Stomach smooth muscle (tissue), 2 donors: ENCODE measurements around the gene CBX6.

Experiments
- H3K27ac ChIP-seq: one replicate; pipeline ENCODE4 v1.7.0; 2013; ENCODE audit warnings: mild to moderate bottlenecking, low read length, inconsistent platforms
- H3K27me3 ChIP-seq, 2 donors: one replicate each; pipeline ENCODE4 v1.7.0; 2013; ENCODE audit warnings: low read length in 2 of 2; ENCODE audit not compliant: insufficient read depth in 2 of 2, control insufficient read depth in 1 of 2
- H3K36me3 ChIP-seq, 2 donors: one replicate each; pipeline ENCODE4 v1.7.0; 2013; ENCODE audit warnings: low read length in 2 of 2; ENCODE audit not compliant: control insufficient read depth in 2 of 2, insufficient read depth in 2 of 2
- H3K4me1 ChIP-seq: one replicate; pipeline ENCODE4 v1.7.0; 2013; ENCODE audit warnings: low read length; ENCODE audit not compliant: control insufficient read depth, insufficient read depth
- H3K4me3 ChIP-seq, 2 donors: one replicate each; pipeline ENCODE4 v1.7.0; 2013; ENCODE audit warnings: low read length in 2 of 2
- H3K9ac ChIP-seq, 2 donors: one replicate each; pipeline ENCODE4 v1.7.0; 2013; ENCODE audit warnings: low read length in 2 of 2, mild to moderate bottlenecking in 1 of 2
- H3K9me3 ChIP-seq, 2 donors: one replicate each; pipeline ENCODE4 v1.7.0; 2013; ENCODE audit warnings: low read length in 2 of 2; ENCODE audit not compliant: control insufficient read depth in 2 of 2
- donor health status: healthy.
- donor health status: Pancreatic carcinoma.

Gene CBX6

DNA sequence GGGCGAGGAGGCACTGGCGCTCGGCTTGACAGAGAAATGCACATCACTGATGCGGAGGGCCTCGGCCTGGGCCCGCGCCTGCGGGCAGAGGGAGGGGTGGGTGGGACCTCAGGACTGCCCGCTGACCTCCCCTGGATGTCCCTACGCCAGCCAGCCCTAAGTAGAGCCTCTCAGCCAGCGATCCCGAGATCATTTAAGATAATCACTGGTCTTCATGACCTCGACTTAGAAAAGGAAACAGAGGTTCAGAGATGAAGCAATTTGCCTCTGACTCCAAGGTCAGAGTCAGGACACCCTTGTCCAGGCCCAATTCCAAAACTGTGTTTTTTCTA, 4.9 kb downstream of the CBX6 start:
- Histone ChIP-seq H3K4me1 (peaks cover 87% of the 10 kb centered on the region), H3K9me3 (no peaks in the 10 kb centered on the region), H3K36me3 (peaks cover 12 to 28% of the 10 kb centered on the region in 2 donors), H3K27ac (no peak overlapping the region), H3K4me3 (no peak overlapping the region), H3K9ac (no peak overlapping the region), H3K27me3 (no peaks in the 10 kb centered on the region)

- H3K4me3 ChIP-seq = no peak overlapping the region
- peaks cover 12 to 28% of the 10 kb centered on the region in 2 donors for H3K36me3 ChIP-seq
- H3K4me1 ChIP-seq = peaks cover 91% of the 10 kb centered on the region
- no peak overlapping the region for H3K27ac ChIP-seq
- H3K9me3 ChIP-seq = no peaks in the 10 kb centered on the region
- H3K27me3 ChIP-seq = no peaks in the 10 kb centered on the region
- no peak overlapping the region for H3K9ac ChIP-seq
Measured at GRCh38 chr22:38866399-38867123, 5.5 kb downstream of the CBX6 start.

GRCh38 chr22:38866024-38866398, 6.0 kb downstream of the CBX6 start:
- no peak overlapping the region for H3K9ac ChIP-seq
- peaks cover 12 to 28% of the 10 kb centered on the region in 2 donors for H3K36me3 ChIP-seq
- H3K27ac ChIP-seq = peak overlapping the region; percentile 46
- H3K27me3 ChIP-seq = no peaks in the 10 kb centered on the region
- no peaks in the 10 kb centered on the region for H3K9me3 ChIP-seq
- H3K4me3 ChIP-seq = no peak overlapping the region
- peaks cover 93% of the 10 kb centered on the region for H3K4me1 ChIP-seq

- peak overlapping the region in 1 of 2 donors; percentile 39 for H3K9ac ChIP-seq
- peaks cover 91% of the 10 kb centered on the region for H3K4me1 ChIP-seq
- no peaks in the 10 kb centered on the region for H3K27me3 ChIP-seq
- no peaks in the 10 kb centered on the region for H3K9me3 ChIP-seq
- H3K4me3 ChIP-seq = peak overlapping the region in 1 of 2 donors; percentile 47
- peak overlapping the region; percentile 46 for H3K27ac ChIP-seq
- peaks cover 12 to 28% of the 10 kb centered on the region in 2 donors for H3K36me3 ChIP-seq
Measured at GRCh38 chr22:38865201-38866023, 6.6 kb downstream of the CBX6 start.

GRCh38 chr22:38864361-38865191, 7.4 kb downstream of the CBX6 start:
- Histone ChIP-seq H3K4me3 (peak overlapping the region in 1 of 2 donors; percentile 47), H3K36me3 (peaks cover 9 to 22% of the 10 kb centered on the region in 2 donors), H3K9me3 (no peaks in the 10 kb centered on the region), H3K4me1 (peaks cover 83% of the 10 kb centered on the region), H3K27ac (peak overlapping the region; percentile 46), H3K9ac (peak overlapping the region; percentile 21 to 39), H3K27me3 (no peaks in the 10 kb centered on the region)

DNA sequence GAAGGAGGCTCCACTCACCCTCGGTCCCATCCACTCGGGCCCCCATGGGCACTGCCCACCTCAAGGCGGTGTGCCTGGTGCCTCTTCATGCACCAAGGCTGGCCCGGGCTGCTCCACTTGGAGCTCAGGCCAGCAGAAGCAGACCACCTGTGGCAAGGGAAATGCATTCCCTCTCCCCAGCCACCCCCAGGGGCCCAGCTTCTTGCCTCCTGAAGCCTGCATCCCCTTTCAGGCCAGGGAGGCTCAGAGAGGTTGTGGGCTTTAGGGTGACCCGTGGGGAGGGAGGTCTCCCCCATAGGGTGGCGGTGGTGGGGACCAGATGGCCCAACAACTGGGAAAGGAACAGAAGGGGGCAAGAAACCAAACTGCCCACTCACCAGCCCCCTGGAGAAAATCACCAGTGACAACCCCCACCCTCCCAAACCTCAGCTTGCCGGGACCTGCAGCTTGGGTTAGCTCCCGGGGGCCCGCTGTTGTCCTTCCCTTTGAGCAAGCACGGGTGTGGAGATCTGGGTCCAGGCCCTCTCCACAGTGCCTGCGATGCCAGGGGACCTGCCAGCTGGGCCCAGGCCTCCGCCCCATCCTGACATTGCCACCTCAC, 8.4 kb downstream of the CBX6 start:
- no peak overlapping the region for H3K4me3 ChIP-seq
- H3K4me1 ChIP-seq = peaks cover 73% of the 10 kb centered on the region
- H3K27ac ChIP-seq = no peak overlapping the region
- no peak overlapping the region for H3K9ac ChIP-seq
- no peaks in the 10 kb centered on the region for H3K9me3 ChIP-seq
- H3K36me3 ChIP-seq = peaks cover 8 to 18% of the 10 kb centered on the region in 2 donors
- no peaks in the 10 kb centered on the region for H3K27me3 ChIP-seq

DNA sequence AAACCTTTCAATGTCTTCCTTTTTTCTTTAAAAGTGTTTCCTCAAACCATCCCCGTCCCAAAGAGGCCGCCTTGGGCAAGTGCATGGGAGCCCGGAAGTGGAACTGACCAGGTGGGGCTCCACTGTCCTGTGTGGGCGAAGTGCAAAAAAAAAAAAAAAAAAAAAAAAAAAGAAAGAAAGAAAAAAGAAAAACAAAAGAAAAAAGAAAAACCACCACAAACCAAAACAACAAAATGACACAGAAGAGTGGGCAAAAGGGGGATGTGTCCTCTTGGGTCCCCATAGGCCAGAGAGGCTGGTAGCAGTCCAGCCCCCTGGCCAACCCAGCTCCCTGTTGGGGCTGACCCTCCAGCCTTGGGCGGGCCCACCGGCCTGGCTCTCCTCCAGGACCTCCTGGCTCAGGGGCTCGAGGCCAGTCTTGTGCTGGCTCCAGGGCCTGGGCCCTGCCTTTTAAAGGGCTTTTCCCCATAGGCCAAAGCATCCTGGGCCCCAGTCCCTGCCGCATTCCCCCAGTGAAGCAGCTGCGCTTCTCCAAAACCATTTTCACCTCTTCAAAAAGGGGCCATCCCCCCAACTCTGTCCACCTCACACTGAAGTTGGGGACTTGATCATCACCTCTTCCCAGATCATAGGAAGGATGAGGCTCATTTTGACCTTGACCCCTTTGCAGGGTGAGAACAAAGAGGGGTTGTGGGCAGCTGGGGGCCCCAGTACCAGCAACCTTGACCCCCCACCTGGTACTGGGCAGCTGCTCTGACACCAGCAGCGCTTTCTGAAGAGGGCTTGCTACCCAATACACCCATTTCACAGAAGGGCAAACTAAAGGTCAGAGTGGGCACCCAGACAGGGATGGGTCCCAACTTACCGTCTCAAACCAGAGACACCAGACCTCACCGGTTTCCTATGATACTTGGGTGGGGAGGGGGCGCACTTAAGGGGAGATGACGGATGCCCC, 9.4 kb downstream of the CBX6 start:
- Histone ChIP-seq H3K9me3 (no peaks in the 10 kb centered on the region), H3K27me3 (no peaks in the 10 kb centered on the region), H3K27ac (peak overlapping the region; percentile 41), H3K9ac (no peak overlapping the region), H3K36me3 (peaks cover 0 to 9% of the 10 kb centered on the region in 2 donors), H3K4me3 (no peak overlapping the region), H3K4me1 (peaks cover 64% of the 10 kb centered on the region)

DNA sequence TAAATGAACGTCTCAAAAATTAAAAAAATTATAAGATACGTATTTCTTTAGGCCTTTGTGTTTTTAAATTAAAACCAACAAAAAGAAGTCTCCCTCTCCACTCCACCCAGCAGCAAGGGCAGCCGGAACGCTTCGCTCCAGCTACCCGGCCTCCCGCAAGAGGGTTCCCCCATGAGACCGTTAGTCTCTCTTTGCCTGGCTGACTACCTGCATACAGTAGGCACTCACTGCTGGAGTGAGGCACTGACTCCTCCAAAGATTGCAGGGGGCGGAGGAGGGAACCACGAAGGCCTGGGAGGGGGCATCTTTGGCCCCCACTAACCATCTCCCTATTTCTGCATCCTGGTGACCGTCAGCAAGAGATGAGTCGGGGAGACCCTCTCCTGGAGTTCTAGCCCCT, 10.1 kb downstream of the CBX6 start:
- peaks cover 0 to 6% of the 10 kb centered on the region in 2 donors for H3K36me3 ChIP-seq
- no peak overlapping the region for H3K27ac ChIP-seq
- no peaks in the 10 kb centered on the region for H3K27me3 ChIP-seq
- H3K4me1 ChIP-seq = peaks cover 57% of the 10 kb centered on the region
- no peak overlapping the region for H3K4me3 ChIP-seq
- H3K9me3 ChIP-seq = no peaks in the 10 kb centered on the region
- no peak overlapping the region for H3K9ac ChIP-seq

DNA sequence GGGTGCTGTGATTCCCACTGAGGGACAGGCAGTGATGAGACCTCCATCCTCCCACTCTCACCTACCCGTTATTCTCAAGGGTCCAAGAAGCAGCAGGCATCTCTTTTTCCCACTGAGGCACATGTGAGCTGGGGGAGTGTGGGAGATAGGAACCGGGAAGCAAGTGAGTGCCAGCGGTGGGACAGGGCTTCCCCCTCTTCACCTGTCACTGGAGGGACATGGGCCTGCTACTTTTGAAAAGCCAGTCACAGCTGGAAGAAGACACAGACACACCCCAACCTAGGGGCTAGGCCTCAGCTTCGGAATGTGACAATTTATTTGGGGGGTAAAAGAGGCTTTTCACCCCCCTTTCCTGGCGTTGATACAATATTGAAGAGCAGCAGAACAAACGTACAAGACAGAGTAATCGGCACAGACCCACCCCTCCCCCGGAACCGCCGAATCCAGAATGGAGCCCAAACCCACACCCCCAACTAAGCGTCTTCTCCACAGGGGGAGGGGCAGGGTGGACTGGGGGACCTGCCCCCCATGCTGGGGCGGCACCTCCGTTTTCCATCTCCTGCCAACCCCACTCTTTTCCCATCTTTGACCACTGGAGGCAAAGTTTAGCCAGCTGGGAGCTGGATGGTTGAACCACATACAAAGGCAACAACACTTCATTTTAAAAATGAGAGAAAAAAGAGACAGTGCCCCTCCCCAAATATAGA, 10.7 kb downstream of the CBX6 start:
- Histone ChIP-seq H3K4me1 (peaks cover 53% of the 10 kb centered on the region), H3K9ac (no peak overlapping the region), H3K4me3 (no peak overlapping the region), H3K27ac (no peak overlapping the region), H3K9me3 (no peaks in the 10 kb centered on the region), H3K36me3 (peaks cover 0 to 5% of the 10 kb centered on the region in 2 donors), H3K27me3 (no peaks in the 10 kb centered on the region)
